Left hindlimb (tissue), 1 donor: ENCODE results near the gene ADGRA1.
"Not testable (repeated sequence)": the region's sequence is repeated elsewhere in the genome, so short reads cannot be mapped to it uniquely, and the experiment has no call there.

Source experiments
- DNase-seq: peaks from one replicate; pipeline ENCODE4 v3.0.0-alpha.2; 2018

ADGRA1 gene

GRCh38 chr10:133130602-133131001, 42.9 kb downstream of the ADGRA1 start:
- no peak for DNase-seq

GRCh38 chr10:133131053-133131452, 43.3 kb downstream of the ADGRA1 start:
- no peak for DNase-seq

GRCh38 chr10:133131734-133132472, 44.2 kb downstream of the ADGRA1 start:
- no peak for DNase-seq

GRCh38 chr10:133132473-133133291, 45.0 kb downstream of the ADGRA1 start:
- no peak for DNase-seq

- no peak for DNase-seq
Observed at GRCh38 chr10:133133471-133134231, 45.9 kb downstream of the ADGRA1 start.

GRCh38 chr10:133134411-133135115, 46.8 kb downstream of the ADGRA1 start:
- no peak for DNase-seq

- no peak for DNase-seq
Observed at GRCh38 chr10:133135116-133135465, 47.4 kb downstream of the ADGRA1 start.

GRCh38 chr10:133137486-133138145, 49.9 kb downstream of the ADGRA1 start:
- DNase-seq: not testable (repeated sequence)

- DNase-seq: peak; percentile 28
Observed at GRCh38 chr10:133139551-133140065, 51.9 kb downstream of the ADGRA1 start.

GRCh38 chr10:133140417-133141143, 52.9 kb downstream of the ADGRA1 start:
- peak; percentile 26 for DNase-seq

- no peak for DNase-seq
Observed at GRCh38 chr10:133141144-133141957, 53.6 kb downstream of the ADGRA1 start.

- no peak for DNase-seq
Observed at GRCh38 chr10:133141958-133142340, 54.2 kb downstream of the ADGRA1 start.

- DNase-seq: no peak
Observed at GRCh38 chr10:133142523-133143199, 54.9 kb downstream of the ADGRA1 start.

GRCh38 chr10:133143200-133143533, 55.4 kb downstream of the ADGRA1 start:
- DNase-seq: no peak

GRCh38 chr10:133143546-133143945, 55.8 kb downstream of the ADGRA1 start:
- DNase-seq: no peak

- peak; percentile 6 for DNase-seq
Observed at GRCh38 chr10:133144771-133145170, 57.0 kb downstream of the ADGRA1 start.

GRCh38 chr10:133150226-133150625, 62.5 kb downstream of the ADGRA1 start:
- no peak for DNase-seq

- no peak for DNase-seq
Observed at GRCh38 chr10:133150656-133151055, 62.9 kb downstream of the ADGRA1 start.

GRCh38 chr10:133151071-133151470, 63.3 kb downstream of the ADGRA1 start:
- DNase-seq: not testable (repeated sequence)

GRCh38 chr10:133151543-133151972, 63.8 kb downstream of the ADGRA1 start:
- DNase-seq: no peak
